Calu3 (cell line): ENCODE data around the gene BCR. TPM values are rescaled to one million over a fixed set of nuclear protein-coding genes. Genes with fewer than 3 reads are reported as not detected.

ENCODE experiments used
- BruUV-seq: library from RNA; stranded (reverse); fragments of 400-500 nt; replicated peaks from 2 replicates; lab custom pipeline; 2021; lab: Mats Ljungman, UMichigan
- CTCF ChIA-PET: fragments of 300-600 bp; sonication (Branson Sonifier 250); formaldehyde crosslinking; loops from one replicate; lab custom pipeline; 2022; ENCODE audit warnings: antibody characterized with exemption; lab: Charles Lee
- DNase-seq: peaks from one replicate; pipeline ENCODE4 v3.0.0; 2022
- H3K27ac Mint-ChIP-seq: one replicate; pipeline ENCODE4 v1.8.0; 2022; ENCODE audit warnings: mixed read lengths; ENCODE audit not compliant: unreplicated experiment
- H3K27me3 Mint-ChIP-seq: one replicate; pipeline ENCODE4 v1.8.0; 2022; ENCODE audit warnings: mixed read lengths; ENCODE audit not compliant: unreplicated experiment
- H3K36me3 Mint-ChIP-seq: one replicate; pipeline ENCODE4 v1.8.0; 2022; ENCODE audit warnings: mild to moderate bottlenecking, moderate library complexity, mixed read lengths; ENCODE audit not compliant: insufficient read depth, unreplicated experiment
- H3K4me1 Mint-ChIP-seq: one replicate; pipeline ENCODE4 v1.8.0; 2022; ENCODE audit warnings: mild to moderate bottlenecking, low read depth, mixed read lengths; ENCODE audit not compliant: unreplicated experiment
- H3K4me3 Mint-ChIP-seq: one replicate; pipeline ENCODE4 v1.8.0; 2022; ENCODE audit warnings: mild to moderate bottlenecking, low read depth, moderate library complexity, mixed read lengths; ENCODE audit not compliant: unreplicated experiment
- H3K9me3 Mint-ChIP-seq: one replicate; pipeline ENCODE4 v1.8.0; 2022; ENCODE audit warnings: low read depth, mixed read lengths; ENCODE audit not compliant: unreplicated experiment
- CTCF ChIP-seq: fragments of 200-600 bp; IDR thresholded peaks from one replicate; pipeline ENCODE4 v1.8.0; 2022; ENCODE audit warnings: antibody characterized with exemption; ENCODE audit not compliant: unreplicated experiment
- intact Hi-C: fragments of 100-400 bp; cut with micrococcal nuclease; formaldehyde crosslinking; loops from one replicate; pipeline ENCODE4 v1.10.0; 2022; ENCODE audit not compliant: unreplicated experiment
- total RNA-seq: library from RNA; stranded (reverse); gene quantifications from 2 replicates; pipeline ENCODE4 v1.2.3, GENCODE V29; 2022

The BCR gene
- total RNA-seq, 1 experiment from 2014 or later = 83.6 TPM

- no peaks in the 10 kb centered on the region for H3K36me3 Mint-ChIP-seq
- no TSS peak for BruUV-seq
- H3K9me3 Mint-ChIP-seq = no peaks in the 10 kb centered on the region
- no peak overlapping the region for H3K4me3 Mint-ChIP-seq
- H3K27me3 Mint-ChIP-seq = peaks cover 51% of the 10 kb centered on the region
- CTCF ChIA-PET = no interaction called here
- TF ChIP-seq CTCF = no peak
- DNase-seq = no peak
- H3K27ac Mint-ChIP-seq = no peak overlapping the region
- intact Hi-C loops = no loop called here
- H3K4me1 Mint-ChIP-seq = no peaks in the 10 kb centered on the region
Observed at GRCh38 chr22:23353696-23354095, 173.4 kb downstream of the BCR start.

- Mint-ChIP-seq H3K9me3 (no peaks in the 10 kb centered on the region), H3K27me3 (peaks cover 75% of the 10 kb centered on the region), H3K4me3 (no peak overlapping the region), H3K27ac (no peak overlapping the region), H3K36me3 (no peaks in the 10 kb centered on the region), H3K4me1 (no peaks in the 10 kb centered on the region)
- no peak for TF ChIP-seq CTCF
- no TSS peak for BruUV-seq
- CTCF ChIA-PET = no interaction called here
- intact Hi-C loops = no loop called here
- no peak for DNase-seq
Observed at GRCh38 chr22:23356094-23356493, 175.8 kb downstream of the BCR start.

- no peak for TF ChIP-seq CTCF
- CTCF ChIA-PET = no interaction called here
- BruUV-seq = no TSS peak
- Mint-ChIP-seq H3K4me3 (no peak overlapping the region), H3K9me3 (no peaks in the 10 kb centered on the region), H3K27ac (no peak overlapping the region), H3K4me1 (no peaks in the 10 kb centered on the region), H3K36me3 (no peaks in the 10 kb centered on the region), H3K27me3 (peaks cover 85% of the 10 kb centered on the region)
- no peak for DNase-seq
- intact Hi-C loops = no loop called here
Observed at GRCh38 chr22:23357053-23357452, 176.7 kb downstream of the BCR start.

- CTCF ChIA-PET = no interaction called here
- Mint-ChIP-seq H3K36me3 (no peaks in the 10 kb centered on the region), H3K4me1 (no peaks in the 10 kb centered on the region), H3K27ac (no peak overlapping the region), H3K27me3 (peaks cover 73% of the 10 kb centered on the region), H3K9me3 (no peaks in the 10 kb centered on the region), H3K4me3 (no peak overlapping the region)
- no peak for TF ChIP-seq CTCF
- no peak for DNase-seq
- no TSS peak for BruUV-seq
- intact Hi-C loops = no loop called here
Observed at GRCh38 chr22:23359583-23360123, 179.3 kb downstream of the BCR start.
